MM.1S (cell line): ENCODE measurements around the gene ZMYM4.
"Not testable (repeated sequence)": the region's sequence is repeated elsewhere in the genome, so short reads cannot be mapped to it uniquely, and the experiment has no call there.

Source experiments
- DNase-seq: peaks from one replicate; pipeline ENCODE4 v3.0.0-alpha.2; 2015
- H2AFZ ChIP-seq: fragments of 300-600 bp; sonication (generic); 2 replicates; pipeline ENCODE4 v1.6.0; 2016; ENCODE audit warnings: antibody characterized with exemption, low read length
- H3F3A ChIP-seq: fragments of 300-600 bp; sonication (generic); 2 replicates; pipeline ENCODE4 v1.6.1; 2016; ENCODE audit warnings: mild to moderate bottlenecking, antibody characterized with exemption, low read length, moderate library complexity, mixed read lengths; ENCODE audit not compliant: insufficient read depth
- H3K27ac ChIP-seq: fragments of 300-600 bp; sonication (generic); 2 replicates; pipeline ENCODE4 v1.5.1; 2016; ENCODE audit warnings: mild to moderate bottlenecking, low read length
- H3K27me3 ChIP-seq: fragments of 300-600 bp; sonication (generic); replicated peaks from 2 replicates; pipeline ENCODE4 v1.6.0; 2016; ENCODE audit warnings: low read length; ENCODE audit not compliant: insufficient read depth
- H3K36me3 ChIP-seq: fragments of 300-600 bp; sonication (generic); replicated peaks from 2 replicates; pipeline ENCODE4 v1.6.1; 2016; ENCODE audit warnings: mild to moderate bottlenecking, low read length, mixed read lengths; ENCODE audit not compliant: insufficient read depth
- H3K4me1 ChIP-seq: fragments of 300-600 bp; sonication (generic); 2 replicates; pipeline ENCODE4 v1.6.1; 2016; ENCODE audit warnings: low read length, mixed read lengths
- H3K4me2 ChIP-seq: fragments of 300-600 bp; sonication (generic); 2 replicates; pipeline ENCODE4 v1.6.0; 2016; ENCODE audit warnings: low read depth, low read length
- H3K4me3 ChIP-seq: fragments of 300-600 bp; sonication (generic); 2 replicates; pipeline ENCODE4 v1.5.1; 2016; ENCODE audit warnings: low read length, mixed read lengths
- H3K79me2 ChIP-seq: fragments of 300-600 bp; sonication (generic); 2 replicates; pipeline ENCODE4 v1.6.1; 2016; ENCODE audit warnings: mixed run types, low read length, mixed read lengths
- H3K9ac ChIP-seq: fragments of 300-600 bp; sonication (generic); 2 replicates; pipeline ENCODE4 v1.6.1; 2016; ENCODE audit warnings: low read length, mixed read lengths
- H3K9me2 ChIP-seq: fragments of 300-600 bp; sonication (generic); replicated peaks from 2 replicates; pipeline ENCODE4 v1.6.1; 2016; ENCODE audit warnings: mild to moderate bottlenecking, low read length, mixed read lengths; ENCODE audit not compliant: insufficient read depth
- H3K9me3 ChIP-seq: fragments of 300-600 bp; sonication (generic); replicated peaks from 2 replicates; pipeline ENCODE4 v1.6.1; 2016; ENCODE audit warnings: mild to moderate bottlenecking, low read length, mixed read lengths; ENCODE audit not compliant: insufficient read depth
- H4K20me1 ChIP-seq: fragments of 300-600 bp; sonication (generic); 2 replicates; pipeline ENCODE4 v1.6.1; 2016; ENCODE audit warnings: mild to moderate bottlenecking, low read length, moderate library complexity, mixed read lengths; ENCODE audit not compliant: insufficient read depth
- CTCF ChIP-seq: fragments of 300-600 bp; sonication (generic); IDR thresholded peaks from 2 replicates; pipeline ENCODE4 v1.5.1; 2016; ENCODE audit warnings: antibody characterized with exemption, low read length, mixed read lengths
- EZH2 ChIP-seq: fragments of 300-600 bp; sonication (generic); optimal IDR thresholded peaks from 2 replicates; pipeline ENCODE3; 2017; ENCODE audit warnings: low read depth, mild to moderate bottlenecking, antibody characterized with exemption, low read length, mixed read lengths
- EZH2phosphoT487 ChIP-seq: fragments of 300-600 bp; sonication (generic); IDR thresholded peaks from 2 replicates; pipeline ENCODE4 v1.6.1; 2018; ENCODE audit warnings: antibody characterized with exemption, low read length

The ZMYM4 gene

DNA sequence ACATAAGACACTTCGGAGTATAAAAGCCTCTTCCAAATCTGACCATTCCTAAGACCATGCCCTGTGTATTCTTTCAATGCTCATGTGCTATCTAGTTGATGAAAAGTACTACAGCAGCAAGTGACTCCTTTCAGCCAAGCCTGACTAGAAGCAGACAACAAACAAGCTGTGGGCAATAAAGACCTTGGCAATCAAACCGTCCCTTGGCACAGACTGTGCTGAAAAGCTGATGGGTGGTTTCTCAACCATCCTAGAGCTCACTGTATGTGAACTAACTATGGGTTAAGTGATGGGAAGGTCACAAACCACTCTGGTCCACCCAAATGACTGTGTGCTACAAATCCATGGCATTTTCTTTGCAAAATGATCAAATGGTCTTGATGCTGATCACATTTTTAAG lies 194.7 kb downstream of the ZMYM4 start:
- Histone ChIP-seq H3K9me2 (no peaks in the 10 kb centered on the region), H3K9ac (no peak overlapping the region), H3K4me3 (no peak overlapping the region), H3K79me2 (no peaks in the 10 kb centered on the region), H3K4me1 (peaks cover 11% of the 10 kb centered on the region), H2AFZ (no peak overlapping the region), H3F3A (peaks cover 5% of the 10 kb centered on the region; the same call in 1 of the 2 replicates), H4K20me1 (no peaks in the 10 kb centered on the region), H3K27ac (no peak overlapping the region), H3K36me3 (no peaks in the 10 kb centered on the region), H3K27me3 (no peaks in the 10 kb centered on the region), H3K4me2 (no peak overlapping the region), H3K9me3 (no peaks in the 10 kb centered on the region)
- no peak for TF ChIP-seq CTCF
- no peak for TF ChIP-seq EZH2phosphoT487
- TF ChIP-seq EZH2 = no peak
- DNase-seq = no peak

- not testable (repeated sequence) for H3K4me3 ChIP-seq, H3F3A ChIP-seq, H3K79me2 ChIP-seq, H3K9me3 ChIP-seq, H4K20me1 ChIP-seq, H2AFZ ChIP-seq, H3K9ac ChIP-seq, H3K27ac ChIP-seq, H3K36me3 ChIP-seq, H3K9me2 ChIP-seq, H3K4me2 ChIP-seq, H3K27me3 ChIP-seq, DNase-seq
- peaks cover 11% of the 10 kb centered on the region for H3K4me1 ChIP-seq
These were observed 195.2 kb downstream of the ZMYM4 start for GRCh38 chr1:35463749-35464148.

DNA sequence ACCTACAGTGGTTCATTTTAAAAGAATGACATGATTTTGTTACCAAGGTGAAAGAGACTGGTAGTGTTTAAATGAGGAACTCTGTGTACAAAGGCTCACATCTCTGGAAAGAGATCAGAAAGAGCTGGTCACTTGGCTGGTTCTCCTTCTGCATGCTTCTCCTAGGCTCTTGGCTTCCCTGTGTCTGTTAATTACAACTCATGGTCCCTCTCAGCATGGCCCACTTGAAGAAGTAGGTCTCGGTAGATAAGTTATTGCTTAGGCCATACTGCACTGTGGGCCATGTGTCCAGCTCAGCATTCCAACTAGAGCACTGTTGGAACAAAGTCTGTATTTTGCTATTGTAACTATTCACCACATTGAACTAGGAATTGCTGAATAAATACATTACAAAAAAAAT lies 197.6 kb downstream of the ZMYM4 start:
- no peak overlapping the region for H2AFZ ChIP-seq
- H3K4me3 ChIP-seq = no peak overlapping the region
- H3K27me3 ChIP-seq = no peaks in the 10 kb centered on the region
- no peak overlapping the region for H3K27ac ChIP-seq
- no peak overlapping the region for H3K4me2 ChIP-seq
- no peaks in the 10 kb centered on the region for H3K36me3 ChIP-seq
- no peaks in the 10 kb centered on the region for H3K9me2 ChIP-seq
- DNase-seq = no peak
- H4K20me1 ChIP-seq = no peaks in the 10 kb centered on the region
- TF ChIP-seq EZH2phosphoT487 (no peak), EZH2 (no peak), CTCF (no peak)
- H3F3A ChIP-seq = peaks cover 5% of the 10 kb centered on the region; the same call in 1 of the 2 replicates
- H3K4me1 ChIP-seq = peaks cover 11% of the 10 kb centered on the region
- H3K9ac ChIP-seq = no peak overlapping the region
- no peaks in the 10 kb centered on the region for H3K9me3 ChIP-seq
- no peaks in the 10 kb centered on the region for H3K79me2 ChIP-seq

- Histone ChIP-seq H3K4me1 (no peaks in the 10 kb centered on the region), H3K4me2 (no peak overlapping the region), H3K9ac (no peak overlapping the region), H3K4me3 (no peak overlapping the region), H3F3A (no peaks in the 10 kb centered on the region), H3K27me3 (no peaks in the 10 kb centered on the region), H3K9me3 (no peaks in the 10 kb centered on the region), H3K36me3 (no peaks in the 10 kb centered on the region), H4K20me1 (no peaks in the 10 kb centered on the region), H3K9me2 (no peaks in the 10 kb centered on the region), H3K79me2 (no peaks in the 10 kb centered on the region), H3K27ac (no peak overlapping the region), H2AFZ (no peak overlapping the region)
- TF ChIP-seq EZH2phosphoT487 (no peak), EZH2 (no peak)
- DNase-seq = no peak
These were observed 202.6 kb downstream of the ZMYM4 start for GRCh38 chr1:35470977-35471613.
